Motor neuron (in vitro differentiated cells): ENCODE results near the gene SPATA6L. TPM values are rescaled to one million over a fixed set of nuclear protein-coding genes. Genes with fewer than 3 reads are reported as not detected.

Experiments
- ATAC-seq, 8 experiments: fragments of 200-7000 bp; cut with Tn5 transposase; replicated peaks in 6 of 8; 2 replicates each; pipeline ENCODE4 v1.8.0; 2021; ENCODE audit warnings: mild to moderate bottlenecking in 8 of 8, moderate library complexity in 8 of 8
- H3K27ac ChIP-seq, 2 donors: fragments of 250-450 bp; sonication (Bioruptor Pico); 2 replicates each; pipeline ENCODE4 v1.9.0; 2021; ENCODE audit warnings: antibody characterized with exemption in 2 of 2, mild to moderate bottlenecking in 2 of 2, moderate library complexity in 1 of 2
- H3K4me1 ChIP-seq, 2 donors: fragments of 250-450 bp; sonication (Bioruptor Pico); replicated peaks in 1 of 2; 2 replicates each; pipeline ENCODE4 v1.6.1; 2021; ENCODE audit warnings: antibody characterized with exemption in 2 of 2, mild to moderate bottlenecking in 2 of 2, moderate library complexity in 1 of 2
- H3K4me3 ChIP-seq, 5 donors: fragments of 250-450 bp; sonication (Bioruptor Pico); 2 replicates each; pipeline ENCODE4 v1.9.0; 2021; ENCODE audit warnings: antibody characterized with exemption in 5 of 5, mild to moderate bottlenecking in 5 of 5, moderate library complexity in 4 of 5
- WGBS, 10 experiments: fragments of 450-650 bp; shearing (Covaris generic); methylation state at CpG; one replicate each; pipeline ENCODE4 v1.0.0; 2022; 5-methylcytosine and 5-hydroxymethylcytosine counted together
- in situ Hi-C, 9 experiments: fragments of 400-800 bp; cut with MboI; loops; one replicate each; pipeline ENCODE4 v1.15.0; 2021; ENCODE audit warnings: low sequenced_read_pairs in 9 of 9, low pct_unique_long_range_greater_than_20kb in 2 of 9; ENCODE audit not compliant: unreplicated experiment in 9 of 9
- total RNA-seq, 8 experiments: library from RNA; unstranded; fragments of 300-600 nt; gene quantifications; 2 replicates each; pipeline versions ENCODE4 v1.2.3 to v1.2.4, GENCODE V29; 2022

Gene SPATA6L
- total RNA-seq, 8 experiments from 2014 or later = 0.63 to 10.4 (median 2.1) TPM

DNA sequence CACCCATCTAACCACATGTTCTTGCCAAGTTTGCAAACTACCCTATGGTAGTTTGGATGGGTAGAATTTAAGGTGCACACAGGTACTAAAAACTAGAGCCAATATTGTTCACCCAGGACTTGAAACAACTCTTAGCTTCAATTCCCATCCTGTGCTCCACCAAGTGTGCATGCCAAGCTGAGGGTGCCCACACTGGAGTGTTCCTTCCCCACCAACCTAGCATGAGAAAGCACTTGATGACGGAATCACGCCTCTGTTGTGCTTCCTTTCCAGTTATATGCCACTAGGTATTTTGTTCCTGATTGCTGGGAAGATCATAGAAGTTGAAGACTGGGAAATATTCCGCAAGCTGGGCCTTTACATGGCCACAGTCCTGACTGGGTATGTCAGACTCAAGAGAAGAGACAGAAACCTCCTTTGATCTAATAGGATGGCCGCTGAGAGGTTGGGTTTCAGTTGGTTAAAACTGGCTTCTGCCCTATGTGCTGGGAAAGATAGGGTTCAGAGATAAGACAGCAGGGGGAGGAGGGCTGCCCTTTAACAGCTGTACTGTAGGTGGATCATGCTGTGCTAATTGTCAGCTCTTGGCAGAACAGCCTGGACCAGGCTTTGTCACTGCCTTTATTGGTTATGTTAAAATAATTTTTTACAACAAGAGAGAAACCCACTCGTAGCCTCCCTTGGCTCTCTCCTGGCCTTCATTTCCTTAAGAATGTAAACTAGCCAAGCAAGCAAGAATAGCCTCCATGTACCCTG lies 92.5 kb downstream of the SPATA6L start:
- Histone ChIP-seq H3K27ac (no peak overlapping the region), H3K4me1 (peaks cover 0 to 4% of the 10 kb centered on the region in 2 donors), H3K4me3 (no peak overlapping the region)
- in situ Hi-C loops = no loop called here
- 0 to 83% (median 56%) methylated on average over 1 to 4 of the region's 5 CpGs for WGBS, 10 experiments
- ATAC-seq = peak in 2 of 8 experiments; percentile 51 to 70

DNA sequence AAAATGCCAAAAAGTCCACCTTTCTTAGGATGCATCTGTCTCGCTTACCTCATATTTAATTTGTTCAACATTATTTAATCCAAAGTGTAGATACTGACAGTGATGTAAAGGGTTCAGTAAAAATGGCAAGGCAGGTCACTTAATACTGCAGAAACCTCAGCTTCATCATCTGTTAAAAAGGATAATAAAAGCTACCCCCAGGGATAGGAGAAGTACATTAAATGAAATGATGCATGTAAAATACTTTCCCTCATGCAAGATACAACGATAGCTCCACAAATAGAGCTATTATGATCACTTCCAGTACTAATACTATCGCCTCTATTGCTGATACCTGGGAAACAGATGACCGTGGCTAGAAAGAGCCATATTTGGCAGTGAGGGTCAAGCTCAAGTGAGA lies 93.1 kb downstream of the SPATA6L start:
- H3K27ac ChIP-seq = no peak overlapping the region
- H3K4me3 ChIP-seq = no peak overlapping the region
- ATAC-seq = no peak
- in situ Hi-C loops = no loop called here
- 0 to 93% (median 76%) methylated on average over 1 to 4 of the region's 4 CpGs; no CpG with 5 or more reads in 3 of the 10 experiments for WGBS, 10 experiments
- peaks cover 0 to 4% of the 10 kb centered on the region in 2 donors for H3K4me1 ChIP-seq

DNA sequence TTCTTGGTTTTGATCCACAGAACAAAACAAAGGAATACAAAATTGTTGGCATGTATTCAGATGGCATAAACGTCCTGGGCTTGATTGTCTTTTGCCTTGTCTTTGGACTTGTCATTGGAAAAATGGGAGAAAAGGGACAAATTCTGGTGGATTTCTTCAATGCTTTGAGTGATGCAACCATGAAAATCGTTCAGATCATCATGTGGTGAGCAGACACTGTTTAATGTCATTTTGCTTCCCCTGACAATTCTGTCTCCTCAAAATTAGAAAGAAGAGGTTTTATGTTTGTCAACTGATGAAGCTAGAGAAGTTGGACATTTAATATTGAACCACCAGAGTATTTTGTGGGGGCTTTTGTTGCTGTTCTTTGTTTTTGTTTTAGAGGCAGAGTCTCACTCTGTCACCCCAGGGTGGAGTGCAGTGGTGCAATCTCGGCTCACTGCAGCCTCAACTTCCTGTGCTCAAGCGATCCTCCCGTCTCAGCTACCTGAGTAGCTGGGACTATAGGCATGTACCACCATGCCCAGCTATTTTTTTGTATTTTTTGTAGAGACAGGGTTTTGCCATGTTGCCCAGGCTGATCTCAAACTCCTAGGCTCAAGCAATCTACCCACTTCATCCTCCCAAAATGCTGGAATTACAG lies 94.0 kb downstream of the SPATA6L start:
- in situ Hi-C loops = no loop called here
- Histone ChIP-seq H3K4me3 (no peak overlapping the region), H3K27ac (no peak overlapping the region), H3K4me1 (peaks cover 0 to 4% of the 10 kb centered on the region in 2 donors)
- ATAC-seq = no peak
- 0 to 93% (median 69%) methylated on average over 1 to 4 of the region's 5 CpGs for WGBS, 10 experiments

DNA sequence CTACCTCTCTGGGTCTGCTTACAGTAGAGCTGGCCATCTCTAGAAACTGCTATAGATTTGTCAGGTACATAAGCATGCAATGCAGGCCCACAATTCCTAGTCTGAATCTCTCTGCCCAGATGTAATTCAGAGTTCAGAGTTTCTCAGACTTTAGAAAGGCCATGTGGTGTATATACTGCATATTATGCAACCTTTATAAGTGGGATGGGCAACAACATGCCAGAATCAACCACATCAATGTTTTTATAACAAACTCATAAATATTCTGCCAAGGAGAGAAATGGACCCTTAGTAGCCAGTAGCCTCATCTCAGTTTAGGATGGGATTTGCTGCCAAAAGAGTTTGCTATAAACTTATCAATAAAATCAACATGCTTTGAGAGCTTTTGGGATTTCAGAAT lies 97.2 kb downstream of the SPATA6L start:
- Histone ChIP-seq H3K27ac (no peak overlapping the region), H3K4me3 (no peak overlapping the region)
- peak in 3 of 8 experiments; percentile 27 to 87 (median 83) for ATAC-seq

DNA sequence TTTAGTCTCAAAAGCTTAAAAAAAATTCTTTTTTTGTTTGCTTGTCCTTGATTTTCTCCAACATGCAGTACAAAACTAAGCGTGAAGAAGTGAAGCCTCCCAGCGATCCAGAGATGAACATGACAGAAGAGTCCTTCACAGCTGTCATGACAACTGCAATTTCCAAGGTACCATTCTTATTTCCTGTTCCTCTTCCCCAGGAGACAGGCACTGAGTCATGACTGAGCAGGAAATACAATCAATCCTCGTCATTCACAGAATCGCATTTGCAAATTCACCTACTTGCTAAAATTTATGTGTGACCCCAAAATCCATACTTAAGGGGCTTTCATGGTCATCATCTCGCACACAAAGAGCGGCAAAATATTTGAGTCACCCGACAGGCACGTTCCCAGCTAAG lies 98.7 kb downstream of the SPATA6L start:
- no peak for ATAC-seq
- Histone ChIP-seq H3K4me3 (no peak overlapping the region), H3K27ac (no peak overlapping the region), H3K4me1 (no peaks in the 10 kb centered on the region)
- 78 to 100% (median 91%) methylated on average over 1 to 8 of the region's 8 CpGs; no CpG with 5 or more reads in 1 of the 10 experiments for WGBS, 10 experiments
- in situ Hi-C loops = no loop called here

More for the DNA sequence above, 97.2 kb downstream of the SPATA6L start:
- peaks cover 0 to 4% of the 10 kb centered on the region in 2 donors for H3K4me1 ChIP-seq
- in situ Hi-C loops = no loop called here

DNA sequence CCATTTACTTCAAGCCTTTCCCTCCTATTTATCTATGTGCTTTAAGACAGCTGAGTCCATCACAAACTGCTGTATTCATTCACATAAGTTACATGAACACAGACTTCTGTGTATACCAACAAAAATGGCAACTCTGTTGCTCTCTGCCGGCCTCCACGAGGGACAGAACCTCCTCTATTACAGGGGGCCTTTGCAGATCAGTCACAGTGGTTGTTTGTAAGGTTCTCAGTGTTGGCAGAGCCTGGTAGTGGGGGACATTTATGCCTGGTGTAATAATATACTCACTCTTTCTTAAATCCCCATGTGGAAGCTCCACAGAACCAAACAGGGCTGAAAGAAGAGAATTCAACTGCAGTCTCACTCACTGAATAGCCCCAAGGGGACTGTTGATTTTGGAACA lies 99.5 kb downstream of the SPATA6L start:
- H3K4me3 ChIP-seq = no peak overlapping the region
- no peak for ATAC-seq
- no peak overlapping the region for H3K27ac ChIP-seq
- in situ Hi-C loops = no loop called here
- no peaks in the 10 kb centered on the region for H3K4me1 ChIP-seq
- 0 to 93% (median 90%) methylated on average over 2 of the region's 2 CpGs; no CpG with 5 or more reads in 3 of the 10 experiments for WGBS, 10 experiments

DNA sequence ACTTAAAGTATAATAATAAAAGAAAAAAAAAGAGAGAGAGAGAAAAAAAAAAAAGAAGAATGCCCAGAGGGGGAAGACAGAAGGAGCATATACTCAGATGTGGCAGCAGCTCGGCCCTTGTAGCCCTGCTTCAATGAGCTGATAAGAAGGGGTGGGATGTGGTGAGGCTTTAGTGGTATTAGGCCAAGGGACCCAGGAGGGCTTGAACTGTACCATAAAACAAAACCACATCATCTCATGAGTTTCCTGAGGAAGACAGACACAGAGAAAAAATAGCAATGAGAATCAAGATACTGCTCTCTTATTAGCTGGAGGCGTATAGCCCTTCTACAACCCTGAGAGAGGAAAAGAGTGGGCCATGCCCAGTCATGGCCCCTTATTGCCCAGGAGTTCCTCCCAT lies 103.2 kb downstream of the SPATA6L start:
- in situ Hi-C loops = no loop called here
- no peak overlapping the region for H3K27ac ChIP-seq
- H3K4me1 ChIP-seq = no peaks in the 10 kb centered on the region
- H3K4me3 ChIP-seq = no peak overlapping the region
- no peak for ATAC-seq
- WGBS, 10 experiments = 100% methylated on average over 1 to 2 of the region's 2 CpGs; no CpG with 5 or more reads in 7 of the 10 experiments

DNA sequence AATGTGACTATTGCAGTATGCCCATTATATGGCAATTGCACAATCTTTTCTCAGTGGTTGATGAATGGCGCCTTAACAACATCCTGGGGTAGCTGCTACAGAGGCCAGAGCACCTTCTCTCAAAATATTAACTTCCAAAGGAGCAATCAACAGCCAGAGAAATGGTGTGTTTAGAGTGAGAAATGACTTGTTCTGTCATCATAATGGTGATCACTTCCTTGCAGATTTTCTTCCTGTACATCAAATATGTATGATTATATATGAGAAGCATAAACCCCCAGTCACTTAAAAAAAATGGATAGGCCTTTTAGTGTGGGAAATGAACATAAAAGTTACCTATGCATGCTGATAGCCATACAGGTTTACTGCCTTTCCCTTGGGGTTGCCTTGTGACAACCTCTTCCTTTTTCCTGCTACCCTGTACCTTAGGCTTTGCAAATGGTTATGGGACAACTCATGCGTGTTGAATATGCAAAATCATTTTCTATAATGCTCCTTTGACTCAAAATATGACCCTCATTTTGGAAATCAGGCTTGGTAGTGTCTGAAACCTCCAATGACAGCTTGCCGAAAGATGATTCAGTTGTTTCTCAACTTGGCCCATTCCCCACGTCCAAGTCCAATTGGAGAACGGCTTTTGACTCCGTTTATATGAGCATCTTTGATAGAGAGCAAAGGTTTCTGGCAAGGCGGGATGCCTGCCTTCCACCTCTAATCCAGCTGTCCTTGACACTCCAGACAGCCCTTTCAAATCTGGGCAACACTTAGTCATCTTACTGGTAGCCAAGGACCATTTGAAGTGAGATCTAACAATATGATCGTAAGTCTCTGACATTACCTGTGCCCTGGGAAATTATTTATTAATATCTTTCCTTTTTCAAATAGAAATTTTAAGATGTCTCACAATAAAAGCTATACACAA lies 106.8 kb downstream of the SPATA6L start:
- H3K4me3 ChIP-seq = no peak overlapping the region
- no peaks in the 10 kb centered on the region for H3K4me1 ChIP-seq
- 14 to 100% (median 80%) methylated on average over 1 to 8 of the region's 8 CpGs for WGBS, 10 experiments
- in situ Hi-C loops = no loop called here
- no peak overlapping the region for H3K27ac ChIP-seq
- no peak for ATAC-seq

DNA sequence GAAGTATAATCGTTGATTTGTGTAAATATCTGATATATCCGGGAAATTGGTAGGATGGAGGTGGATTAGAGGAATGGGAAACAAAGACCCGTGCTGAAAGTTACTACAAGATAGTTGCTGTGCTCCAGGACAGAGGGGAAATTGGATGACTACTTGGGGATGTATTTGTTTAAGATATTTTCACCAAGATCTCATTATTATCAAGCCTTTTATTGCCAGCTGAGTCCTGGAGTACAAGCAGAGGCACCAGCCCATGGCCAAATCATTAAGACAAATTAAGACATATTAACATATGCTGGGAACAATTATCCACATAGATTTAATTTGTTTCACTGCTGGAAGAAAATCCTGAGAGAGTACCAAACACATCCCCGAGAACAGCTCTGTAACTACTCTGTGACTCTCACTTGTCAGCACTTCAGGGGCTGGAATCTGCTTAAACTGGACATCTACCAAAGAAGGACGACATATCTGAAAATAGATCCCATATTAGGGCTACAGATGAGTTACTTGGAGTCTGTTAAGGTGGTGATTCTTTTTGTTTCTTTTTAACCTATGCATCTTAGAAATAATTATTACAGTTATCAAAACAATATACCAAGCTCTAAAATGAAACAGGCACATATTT lies 107.8 kb downstream of the SPATA6L start:
- in situ Hi-C loops = no loop called here
- Histone ChIP-seq H3K27ac (no peak overlapping the region), H3K4me1 (no peaks in the 10 kb centered on the region), H3K4me3 (no peak overlapping the region)
- WGBS, 10 experiments = 20 to 100% (median 71%) methylated on average over 2 to 5 of the region's 5 CpGs; no CpG with 5 or more reads in 2 of the 10 experiments
- no peak for ATAC-seq

- no peak overlapping the region for H3K27ac ChIP-seq
- 20 to 100% (median 60%) methylated on average over 1 to 2 of the region's 2 CpGs; no CpG with 5 or more reads in 2 of the 10 experiments for WGBS, 10 experiments
- ATAC-seq = no peak
Measured at GRCh38 chr9:4555236-4555635, 111.0 kb downstream of the SPATA6L start.

GRCh38 chr9:4553951-4554381 lies 112.3 kb downstream of the SPATA6L start:
- ATAC-seq = no peak
- WGBS, 10 experiments = 20 to 100% (median 100%) methylated on average over 1 of the region's 1 CpG; no CpG with 5 or more reads in 5 of the 10 experiments
- no peaks in the 10 kb centered on the region for H3K4me1 ChIP-seq
- no peak overlapping the region for H3K4me3 ChIP-seq
- H3K27ac ChIP-seq = no peak overlapping the region
- in situ Hi-C loops = no loop called here

More at GRCh38 chr9:4555236-4555635, 111.0 kb downstream of the SPATA6L start:
- Histone ChIP-seq H3K4me1 (no peaks in the 10 kb centered on the region), H3K4me3 (no peak overlapping the region)
- in situ Hi-C loops = no loop called here

GRCh38 chr9:4550777-4551484 lies 115.3 kb downstream of the SPATA6L start:
- whole genome bisulfite sequencing, 10 experiments = 0 to 92% (median 47%) methylated on average over 1 to 4 of the region's 4 CpGs
- Histone ChIP-seq H3K27ac (no peak overlapping the region), H3K4me3 (no peak overlapping the region), H3K4me1 (no peaks in the 10 kb centered on the region)
- in situ Hi-C loops = no loop called here
- ATAC-seq = peak in 1 of 8 experiments; percentile 52
